IgD-negative memory B cell (primary cell): Measurements from ENCODE around the gene ITGA11. TPM values are rescaled to one million over a fixed set of nuclear protein-coding genes. Genes with fewer than 3 reads are reported as not detected.
A peak's percentile ranks its signal among the peaks of the same experiment; 100 is the strongest.

Experiments used
- H3K27ac Mint-ChIP-seq, 3 donors: one replicate each; pipeline ENCODE4 v1.8.0; 2020 to 2022; ENCODE audit warnings: mild to moderate bottlenecking in 3 of 3, mixed read lengths in 3 of 3, moderate library complexity in 1 of 3
- H3K27me3 Mint-ChIP-seq: one replicate; pipeline ENCODE4 v1.8.0; 2021; ENCODE audit warnings: mixed read lengths
- H3K36me3 Mint-ChIP-seq: one replicate; pipeline ENCODE4 v1.8.0; 2020; ENCODE audit warnings: mild to moderate bottlenecking, mixed read lengths
- H3K4me1 Mint-ChIP-seq, 3 donors: one replicate each; pipeline ENCODE4 v1.8.0; 2020 to 2022; ENCODE audit warnings: mixed read lengths in 3 of 3, mild to moderate bottlenecking in 1 of 3
- H3K4me3 Mint-ChIP-seq, 4 donors: one replicate each; pipeline ENCODE4 v1.8.0; 2020 to 2022; ENCODE audit warnings: mild to moderate bottlenecking in 4 of 4, mixed read lengths in 4 of 4, moderate library complexity in 3 of 4
- H3K9me3 Mint-ChIP-seq, 3 donors: one replicate each; pipeline ENCODE4 v1.8.0; 2020 to 2021; ENCODE audit warnings: mixed read lengths in 3 of 3, mild to moderate bottlenecking in 1 of 3
- polyA plus RNA-seq: library from polyadenylated mRNA; unstranded; fragments of 300-500 nt; fragmentation: Illumina TruSeq; gene quantifications from one replicate; pipeline ENCODE4 v1.2.3, GENCODE V29; 2021

ITGA11 gene
- polyA plus RNA-seq, 1 donor from 2014 or later = not detected

DNA sequence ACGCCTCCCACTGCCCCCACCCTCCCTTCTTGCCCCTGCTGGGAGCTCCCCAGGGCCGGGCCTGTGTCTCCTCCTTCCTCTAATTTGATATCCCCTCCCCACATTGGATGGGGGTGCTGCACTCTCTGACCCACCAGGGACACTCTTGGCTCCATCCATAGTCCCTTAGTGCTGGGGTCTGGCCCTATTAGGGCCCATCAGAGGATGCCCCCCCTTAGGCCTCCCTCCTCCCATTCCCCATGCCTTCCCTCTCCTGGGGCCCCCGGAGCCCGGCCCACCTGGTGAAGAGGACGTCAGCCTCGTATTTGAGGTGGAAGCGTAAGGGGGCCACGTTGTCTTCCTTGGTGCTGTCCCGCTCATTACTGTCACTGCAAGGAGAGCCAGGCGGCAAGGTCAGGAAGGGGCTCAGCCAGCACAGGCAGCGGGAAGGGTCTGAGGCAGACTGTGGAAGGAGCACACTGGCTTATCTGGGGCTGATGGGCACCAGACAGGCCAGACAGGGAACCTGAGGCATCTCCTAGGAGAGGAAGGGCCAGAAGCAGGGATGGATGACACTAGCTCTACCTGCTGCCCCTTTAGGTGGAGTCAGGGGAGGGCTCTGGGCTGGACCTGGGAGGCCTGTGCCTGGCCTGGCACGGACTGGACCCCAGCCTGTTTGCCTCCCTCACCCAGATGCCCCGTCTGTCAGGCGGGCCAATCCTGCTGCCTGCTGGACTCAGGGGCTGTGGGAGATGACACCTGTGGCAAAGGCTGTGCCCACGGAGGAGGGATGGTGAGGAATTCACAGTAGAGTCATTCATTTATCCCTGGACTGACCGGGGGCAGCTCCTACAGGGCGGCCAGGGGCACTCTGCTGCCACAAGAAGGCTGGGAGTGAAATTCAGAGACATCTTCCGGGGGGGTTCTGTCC is 118.2 kb downstream of the ITGA11 start:
- no peak overlapping the region for H3K4me3 Mint-ChIP-seq
- H3K4me1 Mint-ChIP-seq = peaks cover 0 to 3% (median 0%) of the 10 kb centered on the region in 3 donors
- no peaks in the 10 kb centered on the region for H3K36me3 Mint-ChIP-seq
- no peaks in the 10 kb centered on the region for H3K9me3 Mint-ChIP-seq
- no peak overlapping the region for H3K27ac Mint-ChIP-seq
- peaks cover 5% of the 10 kb centered on the region for H3K27me3 Mint-ChIP-seq

DNA sequence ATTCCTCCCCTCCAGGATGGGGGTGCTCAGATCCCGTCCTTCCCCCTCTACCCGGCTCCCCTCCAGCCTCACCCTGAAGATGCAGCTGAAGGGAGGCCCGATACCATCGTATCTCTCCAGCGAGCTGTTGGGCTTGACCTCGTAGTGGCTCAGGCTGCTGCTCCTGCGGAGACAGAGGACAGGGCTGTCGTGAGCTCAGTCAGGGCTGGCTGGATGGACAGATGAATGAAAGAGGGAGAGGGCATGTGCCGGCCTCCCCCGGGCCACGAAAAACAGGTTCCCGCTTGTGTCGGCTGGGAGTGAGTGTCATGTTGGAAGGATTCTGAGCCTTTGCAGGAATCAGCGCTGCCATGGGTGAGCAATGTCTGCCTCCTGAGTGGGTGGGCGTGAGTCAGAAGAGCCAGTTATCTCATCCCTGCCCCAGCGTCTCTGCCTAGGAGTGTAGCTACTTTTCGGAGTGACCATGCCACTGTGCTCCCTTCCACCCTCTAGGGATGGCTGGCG is 119.2 kb downstream of the ITGA11 start:
- Mint-ChIP-seq H3K27me3 (peaks cover 5% of the 10 kb centered on the region), H3K36me3 (no peaks in the 10 kb centered on the region), H3K4me1 (peaks cover 0 to 3% (median 0%) of the 10 kb centered on the region in 3 donors), H3K4me3 (no peak overlapping the region), H3K9me3 (no peaks in the 10 kb centered on the region), H3K27ac (no peak overlapping the region)

DNA sequence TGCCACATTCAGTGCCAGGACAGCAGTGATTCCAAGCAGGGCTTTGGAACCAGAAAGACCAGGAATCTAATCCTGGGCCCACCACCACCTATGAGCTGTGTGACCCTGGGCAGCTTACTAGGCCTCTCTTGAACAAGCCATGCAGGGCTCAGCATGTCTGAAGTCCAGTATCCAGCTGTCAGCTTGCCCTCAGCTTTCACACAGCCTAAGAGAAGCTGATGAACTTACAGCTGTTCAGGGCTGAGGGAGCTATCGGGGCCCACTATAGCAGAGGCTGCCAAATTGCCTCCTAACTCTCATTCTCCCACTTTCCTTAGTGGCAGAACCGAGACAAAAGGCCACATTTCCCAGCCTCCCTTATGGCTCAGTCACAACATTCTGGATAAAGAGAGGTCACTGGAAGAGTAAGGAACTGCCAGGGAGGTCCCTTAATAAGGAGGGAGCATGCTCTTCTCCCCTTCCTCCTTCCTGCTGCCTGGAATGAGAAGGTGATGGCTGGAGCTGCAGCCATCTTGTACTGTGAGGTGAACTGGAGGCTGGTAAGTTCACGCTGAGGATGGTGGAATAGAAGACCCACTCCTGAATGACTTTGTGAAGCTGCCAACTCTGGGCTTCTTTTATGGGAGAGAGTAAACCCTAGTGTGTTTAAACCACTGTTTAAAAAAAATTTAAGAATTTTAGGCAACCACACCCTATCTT is 120.0 kb downstream of the ITGA11 start:
- Mint-ChIP-seq H3K4me1 (peaks cover 0 to 3% (median 0%) of the 10 kb centered on the region in 3 donors), H3K36me3 (no peaks in the 10 kb centered on the region), H3K9me3 (no peaks in the 10 kb centered on the region), H3K4me3 (no peak overlapping the region), H3K27me3 (peaks cover 5% of the 10 kb centered on the region), H3K27ac (peak overlapping the region in 1 of 3 donors; percentile 20)

DNA sequence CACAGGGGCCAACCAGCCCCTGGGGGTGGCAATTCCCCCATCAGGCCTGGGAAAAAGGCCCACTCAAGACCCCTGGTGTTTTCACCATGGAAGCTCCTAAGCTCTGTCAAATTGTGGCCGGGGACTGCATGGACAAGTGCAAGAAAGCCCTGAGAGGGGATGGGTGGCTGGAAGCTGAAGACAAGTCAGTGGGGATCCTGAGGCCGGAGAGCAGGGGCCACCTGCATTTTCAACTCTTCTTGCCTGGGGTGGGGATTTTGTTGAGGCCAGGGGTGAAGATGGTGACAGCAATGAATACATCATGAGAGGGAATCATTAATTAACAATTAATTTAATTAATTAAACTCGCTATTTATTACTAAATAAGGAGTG is 120.5 kb downstream of the ITGA11 start:
- Mint-ChIP-seq H3K27ac (peak overlapping the region in 1 of 3 donors; percentile 20), H3K36me3 (no peaks in the 10 kb centered on the region), H3K9me3 (no peaks in the 10 kb centered on the region), H3K4me3 (no peak overlapping the region), H3K4me1 (peaks cover 2 to 4% (median 2%) of the 10 kb centered on the region in 3 donors), H3K27me3 (peaks cover 4% of the 10 kb centered on the region)

DNA sequence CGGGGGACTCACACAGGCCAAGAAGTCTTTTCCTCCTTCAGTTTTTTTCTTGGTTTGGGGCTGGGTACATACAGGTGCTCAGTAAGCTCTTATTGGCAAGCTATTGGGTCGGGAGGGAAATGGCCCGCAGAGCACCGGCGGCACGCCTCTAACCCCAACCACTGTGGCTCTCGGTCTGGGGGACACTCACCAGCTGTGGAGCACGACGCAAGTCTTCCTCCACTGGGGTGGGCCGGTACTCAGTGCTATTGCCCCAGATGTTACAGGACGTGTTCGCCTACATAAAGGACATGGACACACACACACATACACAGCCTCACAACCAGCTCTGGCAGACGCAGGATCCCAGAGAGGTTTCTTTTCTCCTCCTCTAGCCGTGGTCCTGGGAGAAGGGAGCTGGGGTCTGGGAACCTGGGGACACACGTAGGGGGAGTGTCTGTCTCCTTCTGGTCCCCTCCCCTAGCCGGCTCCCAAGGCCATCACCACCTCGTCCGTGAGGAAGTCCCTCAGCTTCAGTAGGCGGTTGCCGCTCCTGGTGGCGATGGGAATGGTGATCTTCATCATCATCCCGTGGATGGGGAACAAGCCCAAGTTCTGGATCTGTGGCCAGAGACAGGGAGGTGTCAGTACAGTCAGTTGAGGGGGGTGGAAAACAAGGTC is 121.0 kb downstream of the ITGA11 start:
- Mint-ChIP-seq H3K9me3 (no peaks in the 10 kb centered on the region), H3K27ac (no peak overlapping the region), H3K4me1 (peaks cover 6 to 7% (median 7%) of the 10 kb centered on the region in 3 donors), H3K27me3 (peaks cover 6% of the 10 kb centered on the region), H3K36me3 (no peaks in the 10 kb centered on the region), H3K4me3 (no peak overlapping the region)

DNA sequence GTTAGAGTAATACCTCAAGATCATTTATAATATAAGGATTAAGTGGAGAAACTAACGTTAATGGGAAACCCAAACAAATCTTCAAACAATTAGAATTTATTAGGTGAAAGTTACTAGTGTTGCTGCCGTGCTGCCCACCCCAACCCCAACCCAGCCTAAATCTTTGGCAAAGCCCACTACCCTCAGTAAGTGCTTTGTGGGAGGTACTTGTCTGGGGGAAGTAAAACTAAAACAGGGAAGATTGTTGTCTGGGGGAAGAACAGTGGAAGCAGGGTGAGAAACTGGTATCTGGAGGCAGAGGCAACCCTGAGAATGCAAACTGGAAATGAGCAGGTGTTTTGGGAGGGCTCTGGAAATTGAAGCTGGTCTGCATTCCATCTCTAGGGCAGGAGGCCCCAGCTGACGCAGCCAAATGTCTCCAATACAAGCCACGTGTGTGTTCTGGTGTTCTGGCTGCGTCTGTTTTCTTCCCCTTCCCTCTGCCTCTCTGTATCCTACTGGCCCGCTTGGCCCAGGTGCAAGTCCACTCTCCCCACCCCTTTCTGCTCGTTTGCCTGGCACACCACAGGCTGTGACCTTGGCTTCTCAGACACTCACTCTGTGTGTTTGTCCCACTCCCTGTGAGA is 121.7 kb downstream of the ITGA11 start:
- Mint-ChIP-seq H3K9me3 (no peaks in the 10 kb centered on the region), H3K4me1 (peaks cover 6 to 7% (median 7%) of the 10 kb centered on the region in 3 donors), H3K27me3 (peaks cover 6% of the 10 kb centered on the region), H3K36me3 (no peaks in the 10 kb centered on the region), H3K4me3 (no peak overlapping the region), H3K27ac (no peak overlapping the region)

DNA sequence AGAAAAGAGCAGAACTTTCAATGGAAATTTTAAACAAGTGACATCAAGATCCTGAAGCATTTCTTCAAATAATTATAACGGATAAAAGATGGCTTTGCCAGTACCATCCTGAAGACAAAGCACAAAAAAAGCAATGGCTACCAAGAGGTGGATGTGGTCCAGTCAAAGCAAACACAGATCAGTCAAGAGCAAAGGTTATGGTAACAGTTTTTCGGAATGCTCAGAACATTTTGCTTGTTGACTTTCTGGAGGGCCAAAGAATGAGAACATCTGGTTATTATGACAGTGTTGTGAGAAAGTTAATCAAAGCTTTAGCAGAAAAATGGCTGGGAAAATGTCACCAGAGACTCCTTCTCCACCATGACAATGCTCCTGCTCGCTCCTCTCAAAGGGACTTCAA is 122.9 kb downstream of the ITGA11 start:
- Mint-ChIP-seq H3K27me3 (peaks cover 6% of the 10 kb centered on the region), H3K27ac (no peak overlapping the region), H3K4me1 (peaks cover 6 to 7% (median 7%) of the 10 kb centered on the region in 3 donors), H3K4me3 (no peak overlapping the region), H3K36me3 (peaks cover 2% of the 10 kb centered on the region), H3K9me3 (no peaks in the 10 kb centered on the region)

DNA sequence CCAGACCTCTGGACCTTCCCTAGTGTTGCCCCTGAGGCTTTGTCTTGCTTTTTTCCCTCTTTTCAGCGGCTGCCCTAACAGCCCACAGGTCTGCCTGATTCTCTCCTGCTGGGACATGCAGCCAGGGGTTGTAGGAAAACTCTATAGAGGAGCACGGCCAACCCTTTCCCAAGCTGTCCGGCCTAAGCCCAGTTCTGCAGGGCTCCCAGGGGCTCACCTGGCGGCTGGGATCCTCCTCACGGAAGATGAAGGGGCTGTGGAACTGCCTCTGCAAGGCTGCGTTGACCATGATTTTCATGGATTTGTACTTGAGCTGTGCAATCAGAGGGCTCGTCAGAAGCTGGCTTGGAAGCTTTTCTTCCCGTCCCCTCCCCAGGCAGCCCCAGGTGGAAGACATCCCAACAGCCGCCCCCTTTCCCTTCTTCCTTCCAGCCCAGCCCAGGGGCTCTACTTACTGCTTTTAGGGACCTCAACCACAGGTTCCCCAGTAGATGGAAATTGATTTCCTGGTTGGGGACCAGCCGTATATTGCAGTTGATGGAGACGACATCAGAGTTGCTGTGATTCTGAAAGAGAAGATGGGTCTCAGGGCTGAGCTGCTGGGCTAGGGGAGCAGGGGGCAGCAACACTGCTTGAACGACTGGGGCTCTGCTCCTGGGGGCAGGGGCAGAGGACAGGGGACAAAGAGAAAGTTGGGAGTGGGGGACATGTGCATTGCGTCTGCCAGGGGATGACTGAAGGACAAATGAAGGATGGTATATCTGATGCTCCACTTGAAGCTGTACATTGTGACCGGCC is 124.6 kb downstream of the ITGA11 start:
- no peaks in the 10 kb centered on the region for H3K9me3 Mint-ChIP-seq
- peaks cover 3% of the 10 kb centered on the region for H3K36me3 Mint-ChIP-seq
- H3K27ac Mint-ChIP-seq = no peak overlapping the region
- peaks cover 6% of the 10 kb centered on the region for H3K27me3 Mint-ChIP-seq
- H3K4me3 Mint-ChIP-seq = no peak overlapping the region
- H3K4me1 Mint-ChIP-seq = peaks cover 6 to 7% (median 7%) of the 10 kb centered on the region in 3 donors

DNA sequence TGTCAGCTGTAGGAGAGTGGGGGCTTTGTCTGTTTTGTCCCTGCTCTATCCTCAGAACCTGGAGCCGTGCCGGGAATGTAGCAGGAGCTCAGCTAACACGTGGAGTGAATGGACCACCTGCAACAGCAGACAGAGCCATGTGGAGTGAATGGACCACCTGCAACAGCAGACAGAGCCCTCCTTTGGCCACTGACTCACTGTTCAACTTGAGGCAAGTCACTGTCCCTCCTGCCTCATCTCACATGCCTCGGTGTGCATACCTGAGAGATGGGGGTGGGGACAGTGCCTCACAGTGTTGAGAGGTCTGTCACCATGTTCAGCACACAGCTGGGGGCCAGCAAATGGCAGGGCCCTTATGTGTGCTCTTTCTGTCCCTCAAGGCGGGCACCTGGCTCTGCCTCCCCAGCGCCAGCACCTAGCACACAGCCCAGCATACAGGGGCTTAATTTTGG is 126.5 kb downstream of the ITGA11 start:
- no peaks in the 10 kb centered on the region for H3K9me3 Mint-ChIP-seq
- H3K36me3 Mint-ChIP-seq = peaks cover 6% of the 10 kb centered on the region
- H3K4me3 Mint-ChIP-seq = no peak overlapping the region
- H3K27ac Mint-ChIP-seq = no peak overlapping the region
- H3K4me1 Mint-ChIP-seq = peaks cover 6 to 7% (median 7%) of the 10 kb centered on the region in 3 donors
- H3K27me3 Mint-ChIP-seq = peaks cover 5% of the 10 kb centered on the region

DNA sequence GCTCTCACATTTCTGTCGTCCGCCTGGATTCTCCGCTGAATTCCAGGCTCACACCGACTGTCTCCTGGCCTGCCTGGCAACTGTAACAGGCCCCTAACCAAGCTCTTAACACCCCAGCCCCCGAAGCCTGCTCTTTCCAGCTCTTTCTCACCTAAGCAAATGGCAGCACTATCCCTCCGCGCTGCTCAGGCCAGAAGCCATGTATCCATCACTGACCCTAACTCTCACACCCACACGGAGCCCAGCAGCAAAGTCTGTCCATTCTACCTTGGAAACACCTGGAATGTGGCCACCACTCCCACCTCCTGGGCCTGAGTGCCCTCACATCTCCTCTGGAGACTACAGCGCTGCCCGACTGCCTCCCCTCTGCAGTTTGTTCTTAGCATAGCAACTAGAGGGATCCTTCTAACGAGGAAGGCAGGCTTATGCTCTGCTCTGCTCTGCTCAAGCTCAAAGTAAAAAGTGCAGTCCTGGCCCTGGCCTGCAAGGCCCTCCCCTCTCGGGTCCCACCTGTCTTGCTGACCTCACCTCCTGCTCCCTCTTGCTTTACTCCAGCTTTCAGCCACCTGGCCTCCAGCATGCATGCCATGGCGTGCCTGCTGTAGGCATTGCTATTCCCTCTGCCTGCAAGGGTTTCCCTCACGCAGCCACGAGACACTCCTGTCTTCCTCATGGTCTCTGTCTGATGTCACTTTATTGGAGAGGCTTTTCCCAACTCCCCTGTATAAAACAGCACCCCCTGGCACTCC is 127.2 kb downstream of the ITGA11 start:
- Mint-ChIP-seq H3K27ac (peak overlapping the region in 2 of 3 donors; percentile 36 to 41), H3K27me3 (peaks cover 5% of the 10 kb centered on the region), H3K4me3 (no peak overlapping the region)

DNA sequence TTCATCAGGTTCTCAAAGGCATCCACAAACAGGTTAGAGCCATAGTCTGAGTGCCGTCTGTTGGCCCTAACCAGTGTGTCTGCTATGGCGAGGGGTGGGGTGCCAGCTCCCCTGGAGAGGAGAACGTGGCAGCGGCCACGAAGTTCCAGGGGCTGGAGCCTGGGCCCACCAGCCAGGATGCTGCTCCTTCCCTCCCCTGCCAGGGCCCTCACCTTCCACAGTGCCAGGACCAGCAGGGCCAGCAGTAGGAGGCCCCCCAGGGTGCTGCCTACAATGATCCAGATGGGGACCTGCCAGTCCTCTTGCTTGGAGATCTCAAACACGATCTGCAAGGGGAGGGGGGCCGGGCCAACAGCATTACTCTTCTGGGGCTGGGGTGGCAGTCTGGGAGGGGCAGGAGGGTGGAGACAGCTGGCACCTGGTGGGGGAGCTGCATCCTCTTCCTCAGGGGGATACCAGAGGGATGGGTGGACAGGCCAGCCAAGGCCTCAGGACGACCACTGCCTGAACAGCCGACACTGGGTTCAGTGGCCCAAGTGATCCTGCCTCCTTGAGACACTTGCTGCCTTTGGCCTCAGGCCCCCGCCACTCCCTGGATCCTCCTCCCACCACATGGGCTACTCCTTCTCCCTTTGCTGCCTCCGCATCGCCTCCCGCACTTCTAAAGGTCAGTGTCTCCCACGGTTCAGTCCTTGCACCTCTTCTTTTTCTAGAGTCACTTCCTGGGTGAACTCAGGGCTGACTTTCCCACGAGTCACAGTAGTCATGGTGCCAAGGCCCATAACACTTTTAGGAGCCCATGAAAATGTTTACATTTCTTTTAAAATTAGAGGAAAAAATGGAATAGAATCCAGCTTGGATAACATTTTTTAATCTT is 128.2 kb downstream of the ITGA11 start:
- Mint-ChIP-seq H3K27ac (peak overlapping the region in 1 of 3 donors; percentile 36), H3K4me3 (no peak overlapping the region), H3K36me3 (peaks cover 6% of the 10 kb centered on the region), H3K27me3 (peaks cover 5% of the 10 kb centered on the region), H3K4me1 (peaks cover 12 to 15% (median 14%) of the 10 kb centered on the region in 3 donors), H3K9me3 (no peaks in the 10 kb centered on the region)

More for the DNA sequence above, 127.2 kb downstream of the ITGA11 start:
- H3K36me3 Mint-ChIP-seq = peaks cover 6% of the 10 kb centered on the region
- no peaks in the 10 kb centered on the region for H3K9me3 Mint-ChIP-seq
- peaks cover 6 to 8% (median 7%) of the 10 kb centered on the region in 3 donors for H3K4me1 Mint-ChIP-seq

DNA sequence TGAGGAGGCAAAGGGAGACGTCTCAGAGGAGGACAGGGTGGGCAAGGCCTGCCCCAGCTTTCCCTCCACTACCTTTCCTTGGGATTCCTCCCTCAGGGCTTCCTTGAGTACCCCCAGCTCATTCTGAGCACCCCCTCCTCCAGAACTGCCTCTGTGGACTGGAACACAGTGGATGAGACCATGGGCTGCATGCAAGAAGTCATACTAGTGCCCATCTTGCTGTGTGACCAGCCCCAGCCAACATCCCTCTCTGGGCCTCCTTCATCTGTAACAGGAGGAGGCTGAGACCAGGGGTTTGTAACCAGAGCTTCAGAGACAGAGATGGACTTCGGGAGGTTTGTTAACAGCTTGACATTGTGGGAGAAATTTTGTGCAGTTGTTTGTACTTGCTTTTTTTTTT is 128.8 kb downstream of the ITGA11 start:
- peaks cover 12 to 18% (median 17%) of the 10 kb centered on the region in 3 donors for H3K4me1 Mint-ChIP-seq
- peaks cover 6% of the 10 kb centered on the region for H3K36me3 Mint-ChIP-seq
- H3K4me3 Mint-ChIP-seq = no peak overlapping the region
- no peak overlapping the region for H3K27ac Mint-ChIP-seq
- peaks cover 5% of the 10 kb centered on the region for H3K27me3 Mint-ChIP-seq
- H3K9me3 Mint-ChIP-seq = no peaks in the 10 kb centered on the region
